GM23338 (cell line): ENCODE data around the gene HEY2. TPM values are rescaled to one million over a fixed set of nuclear protein-coding genes. Genes with fewer than 3 reads are reported as not detected.
A peak's percentile ranks its signal among the peaks of the same experiment; 100 is the strongest.

ENCODE experiments used
- ATAC-seq: fragments of 200-7000 bp; cut with Tn5 transposase; 3 replicates; pipeline ENCODE4 v1.9.1; 2020
- DNase-seq: peaks from one replicate; pipeline ENCODE4 v3.0.0-alpha.2; 2015; ENCODE audit warnings: low spot score
- H2AFZ ChIP-seq: fragments of 200-600 bp; sonication (generic); 2 replicates; pipeline ENCODE4 v1.8.0; 2016; ENCODE audit warnings: antibody characterized with exemption, mild to moderate bottlenecking, moderate library complexity
- H3F3A ChIP-seq: fragments of 200-600 bp; sonication (generic); replicated peaks from 2 replicates; pipeline ENCODE4 v1.8.0; 2017; ENCODE audit warnings: antibody characterized with exemption, mixed run types, low read depth
- H3K27ac ChIP-seq: fragments of 200-600 bp; sonication (generic); 2 replicates; pipeline ENCODE4 v1.6.1; 2016; ENCODE audit warnings: low read depth
- H3K27me3 ChIP-seq: fragments of 200-600 bp; sonication (generic); 2 replicates; pipeline ENCODE4 v1.8.0; 2016; ENCODE audit warnings: mild to moderate bottlenecking, mixed run types, moderate library complexity; ENCODE audit not compliant: insufficient read depth
- H3K36me3 ChIP-seq: fragments of 200-600 bp; sonication (generic); 2 replicates; pipeline ENCODE4 v1.8.0; 2016; ENCODE audit warnings: mild to moderate bottlenecking; ENCODE audit not compliant: insufficient read depth
- H3K4me1 ChIP-seq: fragments of 200-600 bp; sonication (generic); 2 replicates; pipeline ENCODE4 v1.8.0; 2016; ENCODE audit warnings: mild to moderate bottlenecking, moderate library complexity; ENCODE audit not compliant: insufficient read depth
- H3K4me2 ChIP-seq: fragments of 200-600 bp; sonication (generic); 2 replicates; pipeline ENCODE4 v1.7.1; 2017; ENCODE audit warnings: mixed run types
- H3K4me3 ChIP-seq: fragments of 200-600 bp; sonication (generic); 2 replicates; pipeline ENCODE4 v1.6.1; 2016; ENCODE audit warnings: mixed run types
- H3K79me2 ChIP-seq: fragments of 200-600 bp; sonication (generic); replicated peaks from 2 replicates; pipeline ENCODE4 v1.8.0; 2017; ENCODE audit warnings: mild to moderate bottlenecking; ENCODE audit not compliant: insufficient read depth
- H3K9me2 ChIP-seq: fragments of 200-600 bp; sonication (generic); 2 replicates; pipeline ENCODE4 v1.8.0; 2017; ENCODE audit not compliant: insufficient read depth
- H4K20me1 ChIP-seq: fragments of 200-600 bp; sonication (generic); replicated peaks from 2 replicates; pipeline ENCODE4 v1.8.0; 2017; ENCODE audit warnings: mild to moderate bottlenecking; ENCODE audit not compliant: insufficient read depth
- H3K27ac Mint-ChIP-seq: 2 replicates; pipeline ENCODE4 v1.8.0; 2020; ENCODE audit warnings: inconsistent platforms, mild to moderate bottlenecking, moderate library complexity, mixed read lengths
- H3K27me3 Mint-ChIP-seq: 3 replicates; pipeline ENCODE4 v1.8.0; 2022; ENCODE audit warnings: low read depth, mild to moderate bottlenecking, moderate library complexity, mixed read lengths, inconsistent platforms; ENCODE audit not compliant: insufficient read depth, poor library complexity
- H3K36me3 Mint-ChIP-seq: 3 replicates; pipeline ENCODE4 v1.8.0; 2021; ENCODE audit warnings: low read depth, mild to moderate bottlenecking, inconsistent platforms, moderate library complexity, mixed read lengths
- H3K4me1 Mint-ChIP-seq: 3 replicates; pipeline ENCODE4 v1.8.0; 2020; ENCODE audit warnings: mild to moderate bottlenecking, inconsistent platforms, mixed read lengths
- H3K4me3 Mint-ChIP-seq: 3 replicates; pipeline ENCODE4 v1.8.0; 2021; ENCODE audit warnings: moderate library complexity, mild to moderate bottlenecking, inconsistent platforms, mixed read lengths
- H3K9me3 Mint-ChIP-seq: 3 replicates; pipeline ENCODE4 v1.8.0; 2020; ENCODE audit warnings: moderate library complexity, mild to moderate bottlenecking, inconsistent platforms, mixed read lengths
- CREB1 ChIP-seq: fragments of 250-450 bp; sonication (Bioruptor Pico); IDR thresholded peaks from 2 replicates; pipeline ENCODE4 v1.5.0; 2020; ENCODE audit warnings: low read depth, mild to moderate bottlenecking, moderate library complexity
- CTCF ChIP-seq, 2 experiments: fragments of 200-600 bp in 1 of 2; sonication (generic) in 1 of 2; conservative IDR thresholded peaks; 2 replicates each; pipeline versions ENCODE4 v1.5.1 to v1.6.1; 2016 to 2017; ENCODE audit warnings: antibody characterized with exemption in 2 of 2, low read depth in 2 of 2, mild to moderate bottlenecking in 2 of 2, moderate library complexity in 1 of 2
- ETS1 ChIP-seq: IDR thresholded peaks from 2 replicates; pipeline ENCODE4 v1.6.1; 2016; ENCODE audit warnings: antibody characterized with exemption
- EZH2 ChIP-seq: fragments of 200-600 bp; sonication (generic); IDR thresholded peaks from one replicate; pipeline ENCODE4 v1.8.0; 2017; ENCODE audit warnings: antibody characterized with exemption, mild to moderate bottlenecking, low read depth; ENCODE audit not compliant: unreplicated experiment
- EZH2phosphoT487 ChIP-seq: fragments of 200-600 bp; sonication (generic); IDR thresholded peaks from one replicate; pipeline ENCODE4 v1.8.1; 2018; ENCODE audit warnings: antibody characterized with exemption; ENCODE audit not compliant: unreplicated experiment
- REST ChIP-seq: IDR thresholded peaks from one replicate; pipeline ENCODE4 v1.6.1; 2018; ENCODE audit warnings: antibody characterized with exemption; ENCODE audit not compliant: unreplicated experiment
- STAT1 ChIP-seq: IDR thresholded peaks from one replicate; pipeline ENCODE4 v1.6.1; 2016; ENCODE audit warnings: antibody characterized with exemption; ENCODE audit not compliant: unreplicated experiment
- ZNF114 ChIP-seq: fragments of 250-450 bp; sonication (Bioruptor Pico); IDR thresholded peaks from 2 replicates; pipeline ENCODE4 v1.5.0; 2020; ENCODE audit warnings: mild to moderate bottlenecking, moderate library complexity
- polyA plus RNA-seq: library from polyadenylated mRNA; unstranded; fragments of >200 nt; fragmentation: Nextera tagmentation; extraction: Ambion mirVana; gene quantifications from 2 replicates; pipeline ENCODE4 v1.2.1, GENCODE V29; 2016
- total RNA-seq: library from RNA; depleted of rRNA; stranded (reverse); fragments of >200 nt; shearing (Covaris generic); gene quantifications from 2 replicates; pipeline ENCODE4 v1.2.3, GENCODE V29; 2014

Gene HEY2
- total and polyA plus RNA-seq, 2 experiments from 2014 or later: 4.3 to 8.5 TPM

GRCh38 chr6:125752773-125753172 is 3.3 kb downstream of the HEY2 start:
- Histone ChIP-seq H3K27ac (no peak overlapping the region), H3F3A (0 out of 2 replicates have a peak, but pooled peaks cover 8% of the 10 kb centered on the region), H3K79me2 (peaks cover 19% of the 10 kb centered on the region), H4K20me1 (no peaks in the 10 kb centered on the region), H3K4me3 (no peak overlapping the region), H3K27me3 (peaks cover 23% of the 10 kb centered on the region), H3K4me1 (peaks cover 41% of the 10 kb centered on the region), H3K9me2 (no peaks in the 10 kb centered on the region), H2AFZ (no peak overlapping the region), H3K4me2 (peak overlapping the region; percentile 43), H3K36me3 (no peaks in the 10 kb centered on the region)
- peaks cover 52% of the 10 kb centered on the region for H3K4me1 Mint-ChIP-seq
- peak overlapping the region; percentile 37; the same call in 1 of the 2 replicates for H3K27ac Mint-ChIP-seq
- peaks cover 23% of the 10 kb centered on the region for H3K27me3 Mint-ChIP-seq
- TF ChIP-seq STAT1: no peak
- TF ChIP-seq CTCF (conservative IDR thresholded peaks at IDR 0.05; ENCODE audit: low read depth in 2 of 2): no peak
- TF ChIP-seq ZNF114: no peak
- no peak for TF ChIP-seq ETS1
- no peak for TF ChIP-seq EZH2phosphoT487
- no peak for TF ChIP-seq REST
- no peak for DNase-seq
- peak overlapping the region; percentile 50 for H3K4me3 Mint-ChIP-seq
- peaks cover 37% of the 10 kb centered on the region for H3K36me3 Mint-ChIP-seq
- H3K9me3 Mint-ChIP-seq: no peaks in the 10 kb centered on the region; the same call in 2 of the 3 replicates
- ATAC-seq: no peak

- H3K9me2 ChIP-seq: no peaks in the 10 kb centered on the region
- peak overlapping the region; percentile 4; the same call in 1 of the 2 replicates for H3K4me3 ChIP-seq
- H3K79me2 ChIP-seq: peaks cover 19% of the 10 kb centered on the region
- H3F3A ChIP-seq: 0 out of 2 replicates have a peak, but pooled peaks cover 8% of the 10 kb centered on the region
- H4K20me1 ChIP-seq: no peaks in the 10 kb centered on the region
- Mint-ChIP-seq H3K27me3 (peaks cover 17% of the 10 kb centered on the region), H3K9me3 (no peaks in the 10 kb centered on the region), H3K4me3 (0 out of 3 replicates have a peak overlapping the region, but pooled peaks have one; percentile 8), H3K36me3 (peaks cover 37% of the 10 kb centered on the region), H3K27ac (no peak overlapping the region), H3K4me1 (peaks cover 52% of the 10 kb centered on the region)
- H3K36me3 ChIP-seq: no peaks in the 10 kb centered on the region
- DNase-seq: peak; percentile 34
- no peak overlapping the region for H2AFZ ChIP-seq
- no peak overlapping the region for H3K27ac ChIP-seq
- H3K4me2 ChIP-seq: peak overlapping the region; percentile 43
- peaks cover 17% of the 10 kb centered on the region for H3K27me3 ChIP-seq
- no peak for ATAC-seq
- H3K4me1 ChIP-seq: peaks cover 41% of the 10 kb centered on the region
- no peak for TF ChIP-seq REST
- TF ChIP-seq CREB1 (CRISPR knock-in tag): no peak
- no peak for TF ChIP-seq ZNF114
- TF ChIP-seq STAT1: no peak
- no peak for TF ChIP-seq EZH2
- peak; percentile 46 to 75; a peak in 3 of 4 replicates for TF ChIP-seq CTCF (conservative IDR thresholded peaks at IDR 0.05; ENCODE audit: low read depth in 2 of 2)
These were observed 3.9 kb downstream of the HEY2 start for GRCh38 chr6:125753218-125753936.
